ENCODE results near the gene C2CD2. TPM values are rescaled to one million over a fixed set of nuclear protein-coding genes. Genes with fewer than 3 reads are reported as not detected.
A peak's percentile ranks its signal among the peaks of the same experiment; 100 is the strongest.

Gene C2CD2
- total RNA-seq, 4 donors from 2014 or later: 3.0 to 15.7 (median 7.4) TPM

DNA sequence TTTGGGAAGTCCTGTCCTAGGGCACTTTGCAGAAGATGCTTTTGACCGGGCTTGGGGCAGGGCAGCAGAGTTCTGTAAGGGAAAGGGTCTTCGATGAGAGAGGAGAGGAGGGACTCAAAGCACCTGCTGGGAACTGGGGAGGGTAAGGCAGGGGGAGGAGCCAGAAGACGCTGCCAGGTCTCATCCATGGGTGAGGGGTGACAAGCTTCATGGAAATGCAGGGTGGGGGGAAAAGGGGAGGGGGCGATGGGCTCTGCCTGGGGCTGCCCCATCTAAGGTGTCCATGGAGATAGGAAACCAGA, 20.9 kb upstream of the C2CD2 start:
- Histone ChIP-seq H3K4me3 (no peak overlapping the region), H3K9me3 (peaks cover 0 to 6% of the 10 kb centered on the region in 2 donors), H3K27ac (no peak overlapping the region), H3K4me1 (peaks cover 0 to 15% (median 9%) of the 10 kb centered on the region in 4 donors), H3K27me3 (no peaks in the 10 kb centered on the region), H3K36me3 (no peaks in the 10 kb centered on the region)
- intact Hi-C loops (cut with DNase I; ENCODE audit: low total_unique reads): no loop called here
- in situ Hi-C loops (cut with MboI; ENCODE audit: low pct_ligation_motif_present in 1 of 4, low pct_unique_long_range_greater_than_20kb in 1 of 4, low sequenced_read_pairs in 3 of 4): no loop called here
- 87 to 89% methylated on average over 3 to 4 of the region's 4 CpGs for WGBS, 2 donors (ENCODE audit: low coverage in 1 of 2)
- TF ChIP-seq POLR2A (IDR thresholded peaks at IDR 0.05) (no peak), POLR2AphosphoS5 (IDR thresholded peaks at IDR 0.05) (no peak), EP300 (IDR thresholded peaks at IDR 0.05; ENCODE audit: low read depth) (no peak)
- TF ChIP-seq, protein P1, sequence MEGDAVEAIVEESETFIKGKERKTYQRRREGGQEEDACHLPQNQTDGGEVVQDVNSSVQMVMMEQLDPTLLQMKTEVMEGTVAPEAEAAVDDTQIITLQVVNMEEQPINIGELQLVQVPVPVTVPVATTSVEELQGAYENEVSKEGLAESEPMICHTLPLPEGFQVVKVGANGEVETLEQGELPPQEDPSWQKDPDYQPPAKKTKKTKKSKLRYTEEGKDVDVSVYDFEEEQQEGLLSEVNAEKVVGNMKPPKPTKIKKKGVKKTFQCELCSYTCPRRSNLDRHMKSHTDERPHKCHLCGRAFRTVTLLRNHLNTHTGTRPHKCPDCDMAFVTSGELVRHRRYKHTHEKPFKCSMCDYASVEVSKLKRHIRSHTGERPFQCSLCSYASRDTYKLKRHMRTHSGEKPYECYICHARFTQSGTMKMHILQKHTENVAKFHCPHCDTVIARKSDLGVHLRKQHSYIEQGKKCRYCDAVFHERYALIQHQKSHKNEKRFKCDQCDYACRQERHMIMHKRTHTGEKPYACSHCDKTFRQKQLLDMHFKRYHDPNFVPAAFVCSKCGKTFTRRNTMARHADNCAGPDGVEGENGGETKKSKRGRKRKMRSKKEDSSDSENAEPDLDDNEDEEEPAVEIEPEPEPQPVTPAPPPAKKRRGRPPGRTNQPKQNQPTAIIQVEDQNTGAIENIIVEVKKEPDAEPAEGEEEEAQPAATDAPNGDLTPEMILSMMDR (IDR thresholded peaks at IDR 0.05): no peak
- no peak for DNase-seq

DNA sequence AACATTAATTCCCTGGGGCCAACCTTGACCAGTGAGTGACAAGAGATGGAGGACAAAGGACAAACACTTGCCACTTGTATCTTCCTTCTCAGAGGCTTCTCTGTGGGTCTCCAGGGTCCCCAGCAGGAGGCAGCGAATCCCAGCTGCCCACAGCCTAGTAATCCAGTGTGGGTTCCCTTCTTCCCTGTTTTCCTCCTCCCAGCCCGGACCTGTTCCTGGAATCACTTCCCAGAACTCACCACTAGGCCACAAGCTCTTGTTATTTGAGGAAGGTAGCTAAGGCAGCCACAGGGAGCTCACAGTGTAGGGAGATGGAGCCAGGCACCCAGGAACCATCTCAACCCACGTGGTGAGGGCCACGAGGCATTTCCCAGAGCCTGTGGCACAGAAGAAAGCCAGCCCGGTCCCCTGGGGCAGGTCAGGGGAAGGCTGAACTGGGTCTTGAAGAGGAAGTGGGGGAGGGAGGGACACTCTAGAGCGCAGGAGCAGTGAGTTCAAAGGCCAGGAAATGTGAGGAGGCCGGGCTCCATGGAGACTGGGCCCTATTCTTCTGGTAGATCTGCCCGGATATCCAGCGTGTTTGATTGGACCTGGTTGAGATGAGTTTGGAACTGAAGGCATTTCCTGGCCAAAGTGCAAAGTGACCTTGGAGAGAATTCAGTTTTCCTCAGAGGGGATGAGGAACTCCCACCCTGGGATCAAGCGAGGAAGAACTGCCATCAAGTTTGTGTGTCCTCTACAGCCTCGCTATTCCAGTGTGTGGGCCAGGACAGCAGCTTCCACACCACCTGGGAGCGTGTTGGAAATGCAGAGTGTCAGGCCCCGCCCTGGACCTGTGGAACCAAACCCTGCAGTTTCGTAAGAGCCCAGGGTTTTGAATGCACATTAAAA, 20.3 kb upstream of the C2CD2 start:
- in situ Hi-C loops (cut with MboI; ENCODE audit: low pct_ligation_motif_present in 1 of 4, low pct_unique_long_range_greater_than_20kb in 1 of 4, low sequenced_read_pairs in 3 of 4): no loop called here
- no peak for TF ChIP-seq EP300 (IDR thresholded peaks at IDR 0.05; ENCODE audit: low read depth)
- TF ChIP-seq, protein P1 (IDR thresholded peaks at IDR 0.05): peak in 3 of 5 experiments; percentile 14 to 45 (median 45)
- WGBS, 2 donors (ENCODE audit: low coverage in 1 of 2): 70% methylated on average over 14 of the region's 14 CpGs; no CpG with 5 or more reads in 1 of the 2 donors
- DNase-seq: no peak
- peaks cover 0 to 15% (median 9%) of the 10 kb centered on the region in 4 donors for H3K4me1 ChIP-seq
- peaks cover 0 to 2% of the 10 kb centered on the region in 2 donors for H3K9me3 ChIP-seq
- intact Hi-C loops (cut with DNase I; ENCODE audit: low total_unique reads): no loop called here
- H3K36me3 ChIP-seq: no peaks in the 10 kb centered on the region
- no peaks in the 10 kb centered on the region for H3K27me3 ChIP-seq
- H3K4me3 ChIP-seq: no peak overlapping the region
- H3K27ac ChIP-seq: peak overlapping the region in 2 of 4 donors; percentile 16 to 33

DNA sequence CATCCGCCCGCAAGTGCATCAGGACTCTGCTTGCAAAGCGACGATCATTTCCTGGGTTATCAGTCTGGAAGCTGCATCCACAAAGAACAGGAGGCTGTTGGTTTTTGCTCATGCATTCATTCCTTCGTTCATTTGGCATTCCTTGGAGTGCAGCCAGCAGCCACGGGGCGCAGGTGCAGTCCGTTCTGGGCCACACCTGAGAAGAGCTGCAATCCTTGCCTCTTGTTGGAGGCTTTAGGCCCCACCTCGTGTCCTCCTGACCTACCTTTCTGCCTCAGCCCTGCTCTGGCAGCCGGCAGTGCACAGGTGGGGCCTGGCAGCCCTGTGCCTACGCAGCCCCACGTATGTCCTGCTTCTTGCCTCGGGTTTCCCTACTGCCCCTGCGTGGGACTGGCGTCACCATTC, 19.6 kb upstream of the C2CD2 start:
- H3K27me3 ChIP-seq: no peaks in the 10 kb centered on the region
- intact Hi-C loops (cut with DNase I; ENCODE audit: low total_unique reads) (no loop called here), in situ Hi-C loops (cut with MboI; ENCODE audit: low pct_ligation_motif_present in 1 of 4, low pct_unique_long_range_greater_than_20kb in 1 of 4, low sequenced_read_pairs in 3 of 4) (no loop called here)
- no peaks in the 10 kb centered on the region for H3K36me3 ChIP-seq
- H3K4me1 ChIP-seq: peaks cover 0 to 15% (median 9%) of the 10 kb centered on the region in 4 donors
- H3K9me3 ChIP-seq: no peaks in the 10 kb centered on the region
- no peak for TF ChIP-seq EP300 (IDR thresholded peaks at IDR 0.05; ENCODE audit: low read depth)
- peak in 1 of 3 donors; percentile 10 for TF ChIP-seq POLR2AphosphoS5 (IDR thresholded peaks at IDR 0.05)
- no peak overlapping the region for H3K4me3 ChIP-seq
- H3K27ac ChIP-seq: peak overlapping the region in 2 of 4 donors; percentile 16 to 33
- 64 to 67% methylated on average over 2 to 15 of the region's 15 CpGs for WGBS, 2 donors (ENCODE audit: low coverage in 1 of 2)
- peak; percentile 76 for DNase-seq

DNA sequence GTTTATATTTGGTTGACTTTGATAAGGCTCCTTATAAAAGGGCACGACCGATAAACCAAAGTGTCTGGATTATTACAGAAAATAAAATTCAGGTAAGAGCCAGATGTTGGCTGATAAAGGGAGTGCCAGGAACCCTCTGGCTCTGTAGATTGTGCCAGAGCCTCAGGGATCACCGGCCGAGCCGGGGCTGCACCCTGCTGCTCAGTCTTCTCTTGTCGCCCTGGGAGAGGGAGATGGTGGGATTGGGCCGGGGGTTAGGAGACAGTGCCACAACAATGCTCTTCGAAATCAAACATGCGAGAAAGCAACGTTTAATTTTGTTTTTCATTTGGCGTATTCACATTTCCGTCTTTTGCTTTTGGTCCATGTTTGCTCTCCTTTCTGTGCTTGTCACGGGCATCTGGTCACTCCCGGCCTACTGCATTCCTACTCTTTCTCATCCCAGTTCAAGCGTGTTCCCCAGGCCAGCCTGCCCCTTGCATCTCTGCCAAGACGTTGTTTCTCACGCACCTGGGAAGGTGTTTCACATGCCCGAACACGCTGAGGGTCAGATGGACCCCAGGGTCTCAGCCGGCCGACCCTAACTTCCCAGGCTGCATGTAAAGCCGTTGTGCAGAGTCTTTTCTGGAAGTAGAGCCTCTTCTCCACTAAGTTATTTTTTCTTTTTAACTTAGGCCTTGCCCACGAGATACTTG, 18.8 kb upstream of the C2CD2 start:
- Histone ChIP-seq H3K36me3 (no peaks in the 10 kb centered on the region), H3K27me3 (no peaks in the 10 kb centered on the region), H3K4me1 (peaks cover 0 to 15% (median 9%) of the 10 kb centered on the region in 4 donors), H3K27ac (no peak overlapping the region), H3K4me3 (no peak overlapping the region), H3K9me3 (no peaks in the 10 kb centered on the region)
- in situ Hi-C loops (cut with MboI; ENCODE audit: low pct_ligation_motif_present in 1 of 4, low pct_unique_long_range_greater_than_20kb in 1 of 4, low sequenced_read_pairs in 3 of 4) (no loop called here), intact Hi-C loops (cut with DNase I; ENCODE audit: low total_unique reads) (no loop called here)
- DNase-seq: no peak
- TF ChIP-seq POLR2A (IDR thresholded peaks at IDR 0.05) (no peak), EP300 (IDR thresholded peaks at IDR 0.05; ENCODE audit: low read depth) (no peak), POLR2AphosphoS5 (IDR thresholded peaks at IDR 0.05) (no peak)
- TF ChIP-seq, protein P1 (IDR thresholded peaks at IDR 0.05): no peak
- 92 to 100% methylated on average over 1 to 23 of the region's 23 CpGs for WGBS, 2 donors (ENCODE audit: low coverage in 1 of 2)

Data from transverse colon (tissue), 4 donors.